Measurements from ENCODE around the gene NTN4. TPM values are rescaled to one million over a fixed set of nuclear protein-coding genes. Genes with fewer than 3 reads are reported as not detected.

NTN4 gene
- polyA plus RNA-seq, 1 experiment = 582 TPM

DNA sequence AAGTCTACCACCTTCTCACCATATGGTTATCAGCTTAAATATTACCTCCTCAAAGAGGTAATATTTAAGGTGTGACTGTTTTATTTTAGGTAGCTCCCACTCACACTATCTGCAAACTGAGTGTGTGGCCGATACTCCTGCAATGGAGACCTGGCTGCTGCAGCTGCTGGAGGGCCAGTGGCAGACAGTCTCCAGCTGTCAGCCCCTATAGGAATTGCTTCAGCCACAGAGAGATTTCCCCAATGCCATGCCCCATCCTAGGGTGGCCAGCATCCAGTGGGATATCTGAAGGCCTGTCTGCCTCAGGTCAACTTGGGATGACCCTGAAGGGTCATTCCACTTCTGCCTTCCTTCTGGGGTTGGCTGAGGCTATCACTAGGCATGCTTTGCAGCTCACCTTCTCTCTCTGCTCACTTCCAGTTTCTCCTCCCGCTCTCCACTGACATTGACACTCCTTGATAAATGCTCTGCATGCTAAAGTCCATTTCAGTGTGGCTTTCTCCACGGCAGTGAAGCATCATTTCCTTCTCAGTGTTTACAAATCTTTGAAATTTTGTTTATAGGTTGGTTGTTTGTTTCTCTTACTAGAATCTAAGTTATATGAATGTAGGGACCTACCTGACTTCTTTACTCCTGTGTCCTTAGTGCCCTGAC lies 149.1 kb downstream of the NTN4 start:
- no peaks in the 10 kb centered on the region for H3K36me3 ChIP-seq (ENCODE audit: control insufficient read depth, insufficient read depth, low read length)
- ChIA-PET POLR2A (no interaction called here), CTCF (no interaction called here)
- TF ChIP-seq, protein P1, sequence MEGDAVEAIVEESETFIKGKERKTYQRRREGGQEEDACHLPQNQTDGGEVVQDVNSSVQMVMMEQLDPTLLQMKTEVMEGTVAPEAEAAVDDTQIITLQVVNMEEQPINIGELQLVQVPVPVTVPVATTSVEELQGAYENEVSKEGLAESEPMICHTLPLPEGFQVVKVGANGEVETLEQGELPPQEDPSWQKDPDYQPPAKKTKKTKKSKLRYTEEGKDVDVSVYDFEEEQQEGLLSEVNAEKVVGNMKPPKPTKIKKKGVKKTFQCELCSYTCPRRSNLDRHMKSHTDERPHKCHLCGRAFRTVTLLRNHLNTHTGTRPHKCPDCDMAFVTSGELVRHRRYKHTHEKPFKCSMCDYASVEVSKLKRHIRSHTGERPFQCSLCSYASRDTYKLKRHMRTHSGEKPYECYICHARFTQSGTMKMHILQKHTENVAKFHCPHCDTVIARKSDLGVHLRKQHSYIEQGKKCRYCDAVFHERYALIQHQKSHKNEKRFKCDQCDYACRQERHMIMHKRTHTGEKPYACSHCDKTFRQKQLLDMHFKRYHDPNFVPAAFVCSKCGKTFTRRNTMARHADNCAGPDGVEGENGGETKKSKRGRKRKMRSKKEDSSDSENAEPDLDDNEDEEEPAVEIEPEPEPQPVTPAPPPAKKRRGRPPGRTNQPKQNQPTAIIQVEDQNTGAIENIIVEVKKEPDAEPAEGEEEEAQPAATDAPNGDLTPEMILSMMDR (IDR thresholded peaks at IDR 0.05; ENCODE audit: insufficient read depth, low read depth, low read length) = no peak
- no peak for DNase-seq (ENCODE audit: low read depth)
- no peaks in the 10 kb centered on the region for H3K27me3 ChIP-seq (ENCODE audit: control insufficient read depth, insufficient read depth, low read length)
- no peak overlapping the region for H3K4me3 ChIP-seq (ENCODE audit: low read depth, low read length)

DNA sequence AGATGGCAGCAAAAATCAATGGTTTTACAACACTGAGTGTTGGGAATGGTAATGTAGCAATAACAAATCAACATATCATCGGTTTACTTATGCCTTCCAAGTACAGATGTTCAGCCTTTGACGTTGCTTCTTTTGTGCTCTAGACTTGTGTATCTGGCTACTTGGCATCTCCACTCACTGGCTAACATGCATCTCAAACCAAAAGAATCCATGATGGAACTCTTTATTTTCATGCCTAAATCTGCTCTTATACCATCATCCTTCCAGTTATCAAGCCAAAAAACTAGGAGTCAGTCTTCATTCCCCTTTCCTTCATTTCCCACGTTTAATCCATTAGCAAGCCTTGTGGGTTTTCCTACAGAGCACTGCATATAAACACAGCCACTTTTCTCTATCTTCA lies 150.0 kb downstream of the NTN4 start:
- TF ChIP-seq, protein P1 (IDR thresholded peaks at IDR 0.05; ENCODE audit: insufficient read depth, low read depth, low read length) = no peak
- Histone ChIP-seq H3K27me3 (ENCODE audit: control insufficient read depth, insufficient read depth, low read length) (no peaks in the 10 kb centered on the region), H3K36me3 (ENCODE audit: control insufficient read depth, insufficient read depth, low read length) (no peaks in the 10 kb centered on the region), H3K4me3 (ENCODE audit: low read depth, low read length) (no peak overlapping the region)
- POLR2A ChIA-PET = no interaction called here
- no peak for DNase-seq (ENCODE audit: low read depth)
- CTCF ChIA-PET = interaction anchor here (1.1 to 1.5 kb wide), 2 partner anchors 11 to 14 kb away, joined by 3 read pairs; no protein-coding TSS in a partner anchor

DNA sequence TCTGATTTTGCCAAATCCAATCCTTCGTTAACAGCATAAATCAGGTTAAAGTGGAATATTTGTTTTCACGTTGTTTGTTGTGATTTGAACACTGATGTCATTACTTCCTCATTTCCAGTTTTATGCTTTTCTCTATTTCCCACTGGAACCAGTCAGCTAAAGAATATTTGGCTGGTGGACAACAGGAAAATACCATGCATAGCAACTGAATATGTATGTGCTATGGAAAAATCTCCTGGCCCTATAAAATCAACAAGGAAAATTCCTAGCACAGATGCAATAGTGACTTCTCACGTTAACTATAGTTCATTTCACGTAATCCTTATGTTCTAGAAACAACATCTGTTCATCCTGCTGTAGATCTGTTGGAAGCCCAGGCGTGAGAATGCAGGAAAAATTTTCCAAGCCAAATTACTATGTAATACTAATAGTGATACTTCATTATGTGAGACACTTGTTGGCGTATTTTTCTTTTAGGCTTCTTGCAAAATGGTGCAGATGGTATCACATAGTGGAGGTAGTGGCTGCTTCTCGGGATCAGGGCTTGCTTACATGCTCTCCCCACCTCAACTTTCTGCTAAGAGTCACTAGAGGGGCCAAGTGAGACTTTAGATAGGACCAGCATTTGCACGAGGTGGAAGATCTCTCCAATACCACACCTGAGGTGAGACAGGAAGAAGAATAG lies 153.0 kb downstream of the NTN4 start:
- DNase-seq (ENCODE audit: low read depth) = peak; percentile 95
- H3K4me3 ChIP-seq (ENCODE audit: low read depth, low read length) = no peak overlapping the region
- no peaks in the 10 kb centered on the region for H3K27me3 ChIP-seq (ENCODE audit: control insufficient read depth, insufficient read depth, low read length)
- TF ChIP-seq, protein P1 (IDR thresholded peaks at IDR 0.05; ENCODE audit: insufficient read depth, low read depth, low read length) = no peak
- H3K36me3 ChIP-seq (ENCODE audit: control insufficient read depth, insufficient read depth, low read length) = no peaks in the 10 kb centered on the region
- ChIA-PET POLR2A (no interaction called here), CTCF (no interaction called here)

DNA sequence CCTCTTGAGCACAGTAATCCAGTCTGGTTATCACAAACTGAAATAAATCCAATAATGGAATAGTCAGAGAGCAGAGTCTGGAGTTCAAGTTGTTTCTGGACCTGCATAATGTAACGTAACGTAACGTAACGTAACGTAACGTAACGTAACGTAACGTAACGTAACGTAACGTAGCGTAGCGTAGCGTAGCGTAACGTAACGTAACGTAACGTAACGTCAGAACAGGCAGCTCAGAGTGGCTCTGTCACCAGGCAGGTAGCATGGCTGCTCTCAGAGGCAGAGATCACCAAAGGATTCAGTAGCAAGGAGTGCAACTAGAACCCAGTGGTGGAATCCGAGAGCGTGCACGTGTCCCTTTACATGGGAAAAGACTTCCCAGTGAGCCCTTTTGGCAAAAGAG lies 153.6 kb downstream of the NTN4 start:
- CTCF ChIA-PET = no interaction called here
- TF ChIP-seq, protein P1 (IDR thresholded peaks at IDR 0.05; ENCODE audit: insufficient read depth, low read depth, low read length) = no peak
- POLR2A ChIA-PET = interaction anchor here (0.6 kb wide), 1 partner anchor 36 kb away, joined by 3 read pairs; no protein-coding TSS in a partner anchor
- H3K27me3 ChIP-seq (ENCODE audit: control insufficient read depth, insufficient read depth, low read length) = no peaks in the 10 kb centered on the region
- no peaks in the 10 kb centered on the region for H3K36me3 ChIP-seq (ENCODE audit: control insufficient read depth, insufficient read depth, low read length)
- no peak overlapping the region for H3K4me3 ChIP-seq (ENCODE audit: low read depth, low read length)
- no peak for DNase-seq (ENCODE audit: low read depth)
